HCT116 (cell line): ENCODE data around the gene AFTPH. TPM values are rescaled to one million over a fixed set of nuclear protein-coding genes. Genes with fewer than 3 reads are reported as not detected.

ENCODE experiments used
- ATAC-seq: fragments of 200-7000 bp; cut with Tn5 transposase; 2 replicates; pipeline ENCODE4 v1.9.1; 2020; ENCODE audit warnings: mild to moderate bottlenecking, moderate library complexity
- BruUV-seq: library from RNA; stranded (reverse); fragments of 400-500 nt; replicated peaks from 2 replicates; lab custom pipeline; 2021; lab: Mats Ljungman, UMichigan
- CTCF ChIA-PET: fragments of 300-600 bp; sonication (Branson Sonifier 250); formaldehyde crosslinking; loops from one replicate; lab custom pipeline; 2021; ENCODE audit warnings: antibody characterized with exemption; lab: Charles Lee
- POLR2A ChIA-PET: fragments of 300-600, 350-600 bp; sonication (Branson Sonifier 250); formaldehyde crosslinking; loops from one replicate; lab custom pipeline; 2021; ENCODE audit warnings: antibody characterized with exemption; lab: Charles Lee
- RAD21 ChIA-PET, 2 experiments: fragments of 300-600 bp; sonication (Branson Sonifier 250); formaldehyde crosslinking; loops; one replicate each; lab custom pipeline; 2023; ENCODE audit warnings: low total read pairs in 2 of 2; ENCODE audit not compliant: uncharacterized antibody in 2 of 2, unreplicated experiment in 2 of 2, low non-redundant PET in 1 of 2; lab: Charles Lee
- DNase-seq: peaks from one replicate; pipeline ENCODE4 v3.0.0-alpha.2; 2010; ENCODE audit warnings: low read depth, low spot score
- H2AFZ ChIP-seq: fragments of 200-600 bp; shearing (Covaris generic), sonication (generic); 2 replicates; pipeline ENCODE4 v1.6.1; 2017; ENCODE audit warnings: low read depth, mixed run types, mixed read lengths, antibody characterized with exemption, low read length; ENCODE audit not compliant: poor library complexity, severe bottlenecking
- H3K27ac ChIP-seq: 2 replicates; pipeline ENCODE4 v1.5.1; 2012; ENCODE audit warnings: low read depth, low read length
- H3K27me3 ChIP-seq: fragments of 200-600 bp; sonication (generic); 2 replicates; pipeline ENCODE4 v1.6.1; 2016; ENCODE audit warnings: mixed run types, low read length, mixed read lengths; ENCODE audit not compliant: insufficient read depth
- H3K36me3 ChIP-seq, 2 experiments: fragments of 200-500 bp in 1 of 2; fragments of 200-600 bp in 1 of 2; sonication (Bioruptor generic) in 1 of 2; sonication (generic) in 1 of 2; 2 replicates each; pipeline versions ENCODE4 v1.5.1 to v1.6.1; 2014 to 2016; ENCODE audit warnings: low read length in 2 of 2, inconsistent platforms in 1 of 2, mixed read lengths in 1 of 2, mixed run types in 1 of 2; ENCODE audit not compliant: insufficient read depth in 2 of 2, control insufficient read depth in 1 of 2
- H3K4me1 ChIP-seq, 2 experiments: fragments of 200-600 bp in 1 of 2; sonication (generic) in 1 of 2; 2 replicates each; pipeline versions ENCODE4 v1.5.1 to v1.6.1; 2012 to 2017; ENCODE audit warnings: low read length in 2 of 2, inconsistent platforms in 1 of 2, mild to moderate bottlenecking in 1 of 2, mixed read lengths in 1 of 2, mixed run types in 1 of 2, moderate library complexity in 1 of 2; ENCODE audit not compliant: insufficient read depth in 2 of 2, control insufficient read depth in 1 of 2
- H3K4me2 ChIP-seq: fragments of 200-600 bp; sonication (generic); 2 replicates; pipeline ENCODE4 v1.6.1; 2017; ENCODE audit warnings: mixed run types, low read length, mixed read lengths
- H3K4me3 ChIP-seq, 2 experiments: fragments of 200-600 bp in 1 of 2; sonication (generic) in 1 of 2; replicated peaks in 1 of 2; 2 replicates each; pipeline ENCODE4 v1.5.1; 2011 to 2016; ENCODE audit warnings: low read length in 2 of 2, control low read depth in 1 of 2, low read depth in 1 of 2, mild to moderate bottlenecking in 1 of 2, mixed read lengths in 1 of 2, mixed run types in 1 of 2
- H3K79me2 ChIP-seq: fragments of 200-600 bp; sonication (generic); 2 replicates; pipeline ENCODE4 v1.6.1; 2017; ENCODE audit warnings: mild to moderate bottlenecking, mixed run types, low read length, moderate library complexity, mixed read lengths; ENCODE audit not compliant: insufficient read depth
- H3K9ac ChIP-seq: fragments of 200-600 bp; sonication (generic); 2 replicates; pipeline ENCODE4 v1.6.1; 2016; ENCODE audit warnings: low read length, mixed read lengths
- H3K9me2 ChIP-seq: fragments of 200-600 bp; sonication (generic), shearing (Covaris generic); 2 replicates; pipeline ENCODE4 v1.6.1; 2017; ENCODE audit warnings: mixed run types, mild to moderate bottlenecking, moderate library complexity; ENCODE audit not compliant: insufficient read depth
- H3K9me3 ChIP-seq, 2 experiments: fragments of 200-500 bp in 1 of 2; fragments of 200-600 bp in 1 of 2; sonication (Bioruptor generic) in 1 of 2; sonication (generic) in 1 of 2; 2 replicates each; pipeline ENCODE4 v1.6.1; 2014 to 2017; ENCODE audit warnings: low read length in 2 of 2, mixed read lengths in 2 of 2, inconsistent platforms in 1 of 2, low read depth in 1 of 2, mild to moderate bottlenecking in 1 of 2, mixed run types in 1 of 2, moderate library complexity in 1 of 2; ENCODE audit not compliant: control insufficient read depth in 1 of 2, insufficient read depth in 1 of 2
- H4K20me1 ChIP-seq: fragments of 200-600 bp; sonication (generic), shearing (Covaris generic); 2 replicates; pipeline ENCODE4 v1.6.1; 2017; ENCODE audit warnings: mixed run types, mild to moderate bottlenecking, moderate library complexity; ENCODE audit not compliant: insufficient read depth
- ATF3 ChIP-seq: IDR thresholded peaks from 2 replicates; pipeline ENCODE4 v1.6.1; 2012
- CBX3 ChIP-seq: IDR thresholded peaks from 2 replicates; pipeline ENCODE4 v1.6.1; 2012; ENCODE audit warnings: low read depth
- CTCF ChIP-seq, 3 experiments: fragments of 200-600 bp in 1 of 3; sonication (generic) in 1 of 3; IDR thresholded peaks in 2 of 3; conservative IDR thresholded peaks in 1 of 3; 2 replicates each; pipeline ENCODE4 v1.5.1; 2012 to 2017; ENCODE audit warnings: low read depth in 2 of 3, low read length in 2 of 3, antibody characterized with exemption in 1 of 3, borderline replicate concordance in 1 of 3, control low read depth in 1 of 3, mild to moderate bottlenecking in 1 of 3, mixed read lengths in 1 of 3, mixed run types in 1 of 3, moderate library complexity in 1 of 3; ENCODE audit not compliant: insufficient read depth in 1 of 3
- EGR1 ChIP-seq: IDR thresholded peaks from 2 replicates; pipeline ENCODE4 v1.6.1; 2012; ENCODE audit warnings: low read depth
- ELF1 ChIP-seq: IDR thresholded peaks from 2 replicates; pipeline ENCODE4 v1.6.1; 2012; ENCODE audit warnings: low read depth, borderline replicate concordance
- EZH2phosphoT487 ChIP-seq: fragments of 200-600 bp; IDR thresholded peaks from 2 replicates; pipeline ENCODE4 v1.6.1; 2018; ENCODE audit warnings: antibody characterized with exemption, borderline replicate concordance
- MAX ChIP-seq: IDR thresholded peaks from 2 replicates; pipeline ENCODE4 v1.6.1; 2012
- POLR2A ChIP-seq: IDR thresholded peaks from 2 replicates; pipeline ENCODE4 v1.7.0; 2011; ENCODE audit warnings: borderline replicate concordance; ENCODE audit not compliant: insufficient read depth, insufficient read length; ENCODE audit errors: extremely low read depth
- POLR2AphosphoS5 ChIP-seq: IDR thresholded peaks from 2 replicates; pipeline ENCODE4 v1.6.1; 2011; ENCODE audit warnings: mild to moderate bottlenecking, low read depth, low read length, moderate library complexity
- REST ChIP-seq: IDR thresholded peaks from 2 replicates; pipeline ENCODE4 v1.6.1; 2012; ENCODE audit warnings: low read depth
- SRF ChIP-seq: IDR thresholded peaks from 2 replicates; pipeline ENCODE4 v1.6.1; 2012; ENCODE audit warnings: low read depth
- TCF7L2 ChIP-seq: IDR thresholded peaks from 2 replicates; pipeline ENCODE4 v1.7.0; 2011; ENCODE audit warnings: borderline replicate concordance, inconsistent platforms; ENCODE audit not compliant: insufficient read depth, insufficient read length; ENCODE audit errors: extremely low read depth
- YY1 ChIP-seq: IDR thresholded peaks from 2 replicates; pipeline ENCODE4 v1.6.1; 2011; ENCODE audit warnings: low read length, low read depth, moderate library complexity, mild to moderate bottlenecking; ENCODE audit not compliant: insufficient replicate concordance; ENCODE audit errors: extremely low read depth
- ZFX ChIP-seq: fragments of 450-650 bp; IDR thresholded peaks from 2 replicates; pipeline ENCODE4 v1.6.1; 2017
- intact Hi-C: fragments of 100-400 bp; cut with micrococcal nuclease; formaldehyde crosslinking; loops from 2 replicates; pipeline ENCODE4 v1.10.0; 2022
- total RNA-seq: library from RNA; stranded (reverse); gene quantifications from one replicate; pipeline ENCODE4 v1.2.1, GENCODE V29; 2021; ENCODE audit not compliant: unreplicated experiment

AFTPH gene
- total RNA-seq, 1 experiment from 2014 or later: 23.6 TPM

GRCh38 chr2:64613276-64613675, 89.1 kb downstream of the AFTPH start:
- no peak for TF ChIP-seq ZFX
- no peak for TF ChIP-seq SRF
- no peak for TF ChIP-seq CTCF (IDR thresholded peaks at IDR 0.05 in 2 of 3, conservative IDR thresholded peaks at IDR 0.05 in 1 of 3; ENCODE audit: borderline replicate concordance in 1 of 3, insufficient read depth in 1 of 3, low read depth in 2 of 3, low read length in 2 of 3)
- TF ChIP-seq POLR2A: no peak
- no peak for TF ChIP-seq EGR1
- TF ChIP-seq TCF7L2: no peak
- TF ChIP-seq MAX: no peak
- intact Hi-C loops: no loop called here
- RAD21 ChIA-PET: no interaction called here
- no peaks in the 10 kb centered on the region for H3K4me1 ChIP-seq
- DNase-seq: no peak
- CTCF ChIA-PET: no interaction called here
- no peak overlapping the region for H3K27ac ChIP-seq
- H3K9ac ChIP-seq: no peak overlapping the region
- no peak for ATAC-seq
- H3K9me3 ChIP-seq: no peaks in the 10 kb centered on the region
- no TSS peak for BruUV-seq
- H3K36me3 ChIP-seq: no peaks in the 10 kb centered on the region
- H3K27me3 ChIP-seq: no peaks in the 10 kb centered on the region
- H3K4me3 ChIP-seq: no peak overlapping the region
- POLR2A ChIA-PET: no interaction called here
- no peaks in the 10 kb centered on the region for H3K9me2 ChIP-seq
- H4K20me1 ChIP-seq: no peaks in the 10 kb centered on the region
- H3K79me2 ChIP-seq: no peaks in the 10 kb centered on the region
- no peak overlapping the region for H2AFZ ChIP-seq
- H3K4me2 ChIP-seq: no peak overlapping the region

DNA sequence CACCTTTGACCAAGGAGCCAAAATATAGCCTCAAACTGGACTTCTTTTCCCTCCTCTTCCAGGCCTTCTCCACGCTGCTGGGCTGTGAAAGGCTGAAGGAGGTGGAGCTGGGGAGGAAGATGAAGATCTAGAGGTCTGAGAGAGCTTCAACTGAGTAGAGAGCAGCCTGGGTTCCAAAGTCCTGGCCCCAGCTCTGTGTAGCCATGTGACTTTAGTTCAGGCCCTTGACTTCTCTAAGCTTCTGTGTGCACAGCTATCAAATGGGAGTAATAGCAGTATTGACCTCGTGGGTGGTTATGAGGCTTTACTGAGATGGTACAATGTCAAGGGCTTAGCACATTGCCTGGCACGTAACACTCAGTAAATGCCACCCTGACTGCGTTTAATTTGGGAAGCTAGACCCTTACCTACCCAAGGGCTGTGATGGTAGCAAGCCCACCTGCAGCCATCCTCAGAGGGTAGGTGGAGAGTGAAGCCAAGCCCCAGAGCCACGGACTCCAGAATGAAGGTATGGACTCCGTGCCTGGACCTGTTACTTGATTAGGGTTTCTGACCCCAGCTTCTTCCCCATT, 91.2 kb downstream of the AFTPH start:
- ChIA-PET POLR2A (no interaction called here), RAD21 (no interaction called here), CTCF (interaction anchor here (1.6 kb wide), 1 partner anchor 13 kb away, joined by 4 read pairs; no protein-coding TSS in a partner anchor)
- Histone ChIP-seq H4K20me1 (no peaks in the 10 kb centered on the region), H3K9me2 (no peaks in the 10 kb centered on the region), H3K27ac (no peak overlapping the region), H2AFZ (no peak overlapping the region), H3K36me3 (no peaks in the 10 kb centered on the region), H3K9ac (no peak overlapping the region), H3K4me2 (no peak overlapping the region), H3K4me1 (no peaks in the 10 kb centered on the region), H3K9me3 (no peaks in the 10 kb centered on the region), H3K27me3 (no peaks in the 10 kb centered on the region), H3K4me3 (no peak overlapping the region), H3K79me2 (no peaks in the 10 kb centered on the region)
- intact Hi-C loops: no loop called here
- DNase-seq: no peak
- no peak for ATAC-seq
- no TSS peak for BruUV-seq
- TF ChIP-seq CBX3: no peak
- TF ChIP-seq ZFX: no peak
- no peak for TF ChIP-seq TCF7L2
- TF ChIP-seq SRF: no peak
- no peak for TF ChIP-seq YY1
- no peak for TF ChIP-seq POLR2A
- no peak for TF ChIP-seq REST
- TF ChIP-seq ELF1: no peak
- no peak for TF ChIP-seq POLR2AphosphoS5
- TF ChIP-seq EZH2phosphoT487: no peak
- no peak for TF ChIP-seq ATF3
